AG04450 (cell line): Measurements from ENCODE around the gene PDIK1L. TPM values are rescaled to one million over a fixed set of nuclear protein-coding genes. Genes with fewer than 3 reads are reported as not detected.

ENCODE experiments used
- CTCF ChIA-PET: fragments of 300-600, 350-600 bp; formaldehyde crosslinking; extraction: SDS; loops from one replicate; lab custom pipeline; 2022; ENCODE audit warnings: antibody characterized with exemption, inconsistent platforms; lab: Charles Lee
- POLR2A ChIA-PET: fragments of 350-600 bp; formaldehyde crosslinking; extraction: SDS; loops from one replicate; lab custom pipeline; 2021; ENCODE audit warnings: antibody characterized with exemption, inconsistent platforms; lab: Yijun Ruan, JAX
- DNase-seq: peaks from one replicate; pipeline ENCODE4 v3.0.0-alpha.2; 2011; ENCODE audit warnings: low read depth, low spot score
- H3K27ac ChIP-seq: one replicate; pipeline ENCODE4 v1.5.1; 2012; ENCODE audit warnings: low read depth, low read length, control low read depth
- H3K27me3 ChIP-seq: one replicate; pipeline ENCODE4 v1.6.0; 2012; ENCODE audit warnings: low read length; ENCODE audit not compliant: control insufficient read depth, insufficient read depth
- H3K4me3 ChIP-seq: 2 replicates; pipeline ENCODE4 v1.5.1; 2011; ENCODE audit warnings: mild to moderate bottlenecking, low read depth, low read length, control low read depth
- H3K9me3 ChIP-seq: 2 replicates; pipeline ENCODE4 v1.5.1; 2012; ENCODE audit warnings: low read length; ENCODE audit not compliant: control insufficient read depth, insufficient read depth
- CTCF ChIP-seq: IDR thresholded peaks from 2 replicates; pipeline ENCODE4 v1.5.1; 2011; ENCODE audit warnings: low read depth, low read length, control low read depth, inconsistent platforms
- polyA plus RNA-seq: library from polyadenylated mRNA; depleted of rRNA; stranded (reverse); fragments of >200 nt; gene quantifications from 2 replicates; pipeline ENCODE4 v1.2.3, GENCODE V29; 2011

PDIK1L gene
- polyA plus RNA-seq, 1 experiment: 2.9 TPM

GRCh38 chr1:26153966-26154532, 42.4 kb downstream of the PDIK1L start:
- Histone ChIP-seq H3K27ac (no peak overlapping the region), H3K27me3 (peaks cover 47% of the 10 kb centered on the region), H3K4me3 (no peak overlapping the region), H3K9me3 (no peaks in the 10 kb centered on the region)
- POLR2A ChIA-PET: no interaction called here
- DNase-seq: no peak
- CTCF ChIA-PET: interaction anchor here (1.5 to 5.1 kb wide), 2 partner anchors 9 to 16 kb away, joined by 7 to 32 read pairs; partner anchors contain the start of gene ZNF593
- TF ChIP-seq CTCF: no peak

DNA sequence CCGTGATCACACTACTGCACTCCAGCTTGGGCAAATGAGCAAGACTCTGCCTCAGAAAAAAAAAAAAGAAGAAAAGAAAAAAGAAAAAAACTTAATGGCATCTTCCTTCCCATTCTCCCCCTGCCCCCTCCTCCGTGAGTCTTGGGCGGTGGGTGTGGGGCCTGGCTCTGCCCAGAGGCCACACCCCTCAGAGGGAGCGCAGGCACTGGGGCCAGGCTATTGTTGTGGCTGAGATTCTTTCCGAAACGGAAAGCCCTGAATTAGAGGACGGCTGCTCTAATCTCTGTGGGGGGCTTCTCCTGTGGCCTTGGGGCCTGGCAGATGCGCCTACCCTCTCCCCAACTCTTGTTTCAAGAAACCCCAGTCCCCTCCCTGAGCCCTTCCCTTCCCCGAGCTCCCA, 43.1 kb downstream of the PDIK1L start:
- CTCF ChIA-PET: interaction anchor here (1.5 to 5.1 kb wide), 2 partner anchors 9 to 15 kb away, joined by 7 to 32 read pairs; partner anchors contain the start of gene ZNF593
- H3K9me3 ChIP-seq: no peaks in the 10 kb centered on the region
- H3K27me3 ChIP-seq: peaks cover 47% of the 10 kb centered on the region
- no peak overlapping the region for H3K27ac ChIP-seq
- DNase-seq: no peak
- POLR2A ChIA-PET: no interaction called here
- no peak for TF ChIP-seq CTCF
- H3K4me3 ChIP-seq: no peak overlapping the region

DNA sequence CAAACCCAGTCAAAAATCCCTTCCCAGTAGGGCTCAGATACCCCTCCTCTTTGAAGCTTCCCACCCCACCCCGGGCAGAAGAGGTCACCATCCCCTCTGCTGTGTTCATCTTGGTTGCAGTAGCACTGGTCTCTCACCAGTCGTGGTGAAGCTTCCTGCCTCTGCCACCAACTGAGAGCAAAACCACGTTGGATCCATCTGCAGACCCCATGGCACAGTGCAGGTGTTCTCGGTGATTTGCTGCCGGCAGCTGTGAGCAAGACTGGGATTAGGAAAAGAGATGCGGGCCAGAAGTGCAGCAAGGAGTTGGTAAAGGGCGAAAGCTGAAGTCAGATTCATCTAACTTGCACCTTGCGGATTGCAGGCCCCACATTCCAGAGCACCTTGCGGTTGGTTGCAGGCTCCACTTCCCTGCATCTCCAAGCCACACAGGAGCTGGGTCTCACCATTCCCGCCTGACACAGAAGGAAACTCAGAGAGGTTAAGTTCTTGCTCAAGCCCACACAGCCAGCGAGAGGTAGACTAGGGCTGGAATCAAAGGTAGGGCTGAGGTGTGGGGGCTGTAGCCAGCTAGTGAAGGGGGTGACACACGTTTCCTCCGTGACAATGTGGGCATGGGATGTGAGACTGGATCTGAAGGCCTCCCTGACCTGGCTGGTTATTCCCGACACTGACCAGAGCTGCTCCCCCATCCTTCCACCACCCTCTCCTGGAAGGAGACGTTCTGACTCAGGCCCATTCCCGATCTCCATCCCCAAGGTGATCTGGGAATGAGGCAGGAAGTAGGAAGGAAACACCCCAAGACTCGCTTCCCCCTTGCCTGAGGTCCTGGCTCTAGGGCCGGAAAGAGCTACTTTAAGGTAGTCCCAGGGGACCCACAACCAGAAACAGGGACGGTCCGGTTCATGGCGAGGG, 44.0 kb downstream of the PDIK1L start:
- no peak for DNase-seq
- Histone ChIP-seq H3K27me3 (peaks cover 42% of the 10 kb centered on the region), H3K9me3 (no peaks in the 10 kb centered on the region), H3K4me3 (no peak overlapping the region), H3K27ac (no peak overlapping the region)
- ChIA-PET CTCF (interaction anchor here (1.0 to 5.1 kb wide), 5 partner anchors 10 to 119 kb away, joined by 3 to 32 read pairs (median 7); partner anchors contain the start of gene ZNF593), POLR2A (interaction anchor here (0.7 kb wide), 1 partner anchor 154 kb away, joined by 3 read pairs; no protein-coding TSS in a partner anchor)
- no peak for TF ChIP-seq CTCF

DNA sequence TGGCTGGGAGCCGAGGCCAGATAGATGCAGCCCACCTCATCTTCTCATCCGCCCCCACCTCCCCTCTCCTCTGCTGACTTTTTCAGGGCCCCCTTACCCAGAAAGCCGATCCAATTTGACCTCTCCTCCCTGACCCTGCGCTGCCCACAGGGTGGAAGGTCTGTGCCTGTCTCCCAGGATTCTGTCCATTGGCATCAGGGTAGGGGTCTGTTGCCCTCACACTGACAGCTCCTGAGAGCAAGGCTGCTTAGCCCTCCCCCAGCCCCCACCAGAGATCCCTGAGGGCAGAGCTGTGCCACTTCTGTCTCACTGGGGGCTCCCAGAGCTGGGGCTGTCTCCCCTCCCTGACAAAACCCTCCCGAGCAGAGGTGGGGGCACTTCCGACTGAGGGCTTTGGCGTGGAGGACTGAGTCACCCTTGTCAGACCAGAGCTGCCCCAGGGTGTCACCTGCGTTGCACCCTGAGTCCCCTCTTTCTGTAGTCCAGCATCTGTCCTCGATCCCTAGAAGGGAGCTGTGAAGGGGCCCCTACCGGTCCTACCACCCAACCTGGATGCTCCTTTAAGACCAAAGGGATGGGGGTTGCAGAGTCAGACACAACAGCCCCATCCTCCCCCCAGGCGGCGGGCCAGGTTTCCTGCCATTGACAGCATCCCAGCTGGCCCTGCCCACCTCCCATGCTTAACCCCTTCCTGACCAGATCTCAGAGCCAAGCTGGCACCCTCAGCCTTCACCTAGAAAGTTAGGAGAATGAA, 44.8 kb downstream of the PDIK1L start:
- TF ChIP-seq CTCF: no peak
- POLR2A ChIA-PET: interaction anchor here (0.9 kb wide), 1 partner anchor 13 kb away, joined by 3 read pairs; the partner anchor contains the start of gene ZNF593
- no peak for DNase-seq
- no peak overlapping the region for H3K4me3 ChIP-seq
- peaks cover 40% of the 10 kb centered on the region for H3K27me3 ChIP-seq
- CTCF ChIA-PET: interaction anchor here (0.9 to 5.1 kb wide), 5 partner anchors 9 to 120 kb away, joined by 3 to 32 read pairs (median 4); no protein-coding TSS in a partner anchor
- H3K9me3 ChIP-seq: no peaks in the 10 kb centered on the region
- H3K27ac ChIP-seq: no peak overlapping the region
